GM12874 (cell line): ENCODE results near the gene DDX39A.

Source experiments
- TF ChIP-seq, protein P1 (sequence below): IDR thresholded peaks from 2 replicates; pipeline ENCODE4 v1.5.1; 2011; ENCODE audit warnings: low read depth, mild to moderate bottlenecking, control low read depth, low read length, moderate library complexity; ENCODE audit not compliant: insufficient read depth

Gene DDX39A

DNA sequence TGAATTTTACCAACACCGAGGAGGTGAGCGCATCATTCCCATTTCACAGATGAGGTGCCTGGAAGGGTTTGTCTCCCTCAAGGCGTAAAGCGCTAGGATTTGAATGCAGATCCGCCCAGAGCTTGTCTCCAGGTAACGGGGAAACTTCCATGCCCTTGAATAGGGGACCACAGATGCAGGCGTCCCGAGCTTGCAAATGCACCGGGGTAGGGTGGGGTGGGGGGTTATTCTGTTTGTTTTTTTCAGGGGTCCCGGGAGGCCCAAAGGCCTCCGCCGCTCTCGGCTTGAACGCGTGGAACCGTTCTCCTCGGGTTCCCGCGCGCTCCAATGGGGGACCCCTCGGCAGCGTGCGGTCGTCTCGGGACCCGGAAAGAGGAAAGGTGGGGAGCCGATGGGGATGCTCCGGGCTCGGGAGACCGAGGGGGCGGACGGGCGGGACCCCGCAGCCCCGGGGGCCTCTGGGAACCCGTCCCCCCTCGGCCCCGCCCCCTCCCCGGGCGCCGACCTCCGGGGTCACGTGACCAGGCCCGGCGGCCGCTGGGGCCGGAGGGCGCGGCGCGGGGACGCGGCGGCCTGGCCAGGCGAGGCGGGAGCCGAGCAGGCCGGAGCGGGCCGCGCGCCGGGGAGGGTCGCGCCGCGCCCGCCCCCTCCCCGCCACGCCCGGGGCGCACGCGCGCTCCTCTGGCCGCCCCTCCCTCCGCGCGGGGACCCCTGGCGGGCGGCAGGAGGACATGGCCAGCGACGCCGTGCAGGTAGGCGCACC, 13.8 kb upstream of the DDX39A start, which contains the start of gene PKN1:
Gene PKN1 (plus strand): TSS at position 516 of the 763 bp plus-strand sequence. CDS start 216 bp downstream, at position 732.
- TF ChIP-seq, protein P1, sequence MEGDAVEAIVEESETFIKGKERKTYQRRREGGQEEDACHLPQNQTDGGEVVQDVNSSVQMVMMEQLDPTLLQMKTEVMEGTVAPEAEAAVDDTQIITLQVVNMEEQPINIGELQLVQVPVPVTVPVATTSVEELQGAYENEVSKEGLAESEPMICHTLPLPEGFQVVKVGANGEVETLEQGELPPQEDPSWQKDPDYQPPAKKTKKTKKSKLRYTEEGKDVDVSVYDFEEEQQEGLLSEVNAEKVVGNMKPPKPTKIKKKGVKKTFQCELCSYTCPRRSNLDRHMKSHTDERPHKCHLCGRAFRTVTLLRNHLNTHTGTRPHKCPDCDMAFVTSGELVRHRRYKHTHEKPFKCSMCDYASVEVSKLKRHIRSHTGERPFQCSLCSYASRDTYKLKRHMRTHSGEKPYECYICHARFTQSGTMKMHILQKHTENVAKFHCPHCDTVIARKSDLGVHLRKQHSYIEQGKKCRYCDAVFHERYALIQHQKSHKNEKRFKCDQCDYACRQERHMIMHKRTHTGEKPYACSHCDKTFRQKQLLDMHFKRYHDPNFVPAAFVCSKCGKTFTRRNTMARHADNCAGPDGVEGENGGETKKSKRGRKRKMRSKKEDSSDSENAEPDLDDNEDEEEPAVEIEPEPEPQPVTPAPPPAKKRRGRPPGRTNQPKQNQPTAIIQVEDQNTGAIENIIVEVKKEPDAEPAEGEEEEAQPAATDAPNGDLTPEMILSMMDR = peak; percentile 20

DNA sequence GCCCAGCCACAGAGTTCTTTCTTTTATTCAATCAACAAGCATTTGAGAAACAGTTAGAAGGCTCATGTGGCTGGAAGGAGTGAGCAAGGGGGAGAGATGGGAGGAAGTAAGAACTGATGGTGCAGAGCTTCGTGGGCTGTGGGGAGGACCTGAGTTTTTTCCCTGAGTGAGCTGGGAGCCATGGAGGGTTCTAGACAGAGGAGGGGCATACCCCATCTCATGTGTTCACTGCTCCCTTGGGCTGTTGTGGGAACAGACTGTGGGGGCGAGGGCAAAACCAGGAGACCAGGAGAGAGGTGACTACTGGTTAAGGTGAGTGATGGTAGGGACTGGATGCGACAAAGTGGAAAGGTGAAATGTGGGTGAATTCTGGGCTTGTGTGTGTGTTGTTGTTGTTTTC, 11.6 kb upstream of the DDX39A start:
- TF ChIP-seq, protein P1 = no peak

DNA sequence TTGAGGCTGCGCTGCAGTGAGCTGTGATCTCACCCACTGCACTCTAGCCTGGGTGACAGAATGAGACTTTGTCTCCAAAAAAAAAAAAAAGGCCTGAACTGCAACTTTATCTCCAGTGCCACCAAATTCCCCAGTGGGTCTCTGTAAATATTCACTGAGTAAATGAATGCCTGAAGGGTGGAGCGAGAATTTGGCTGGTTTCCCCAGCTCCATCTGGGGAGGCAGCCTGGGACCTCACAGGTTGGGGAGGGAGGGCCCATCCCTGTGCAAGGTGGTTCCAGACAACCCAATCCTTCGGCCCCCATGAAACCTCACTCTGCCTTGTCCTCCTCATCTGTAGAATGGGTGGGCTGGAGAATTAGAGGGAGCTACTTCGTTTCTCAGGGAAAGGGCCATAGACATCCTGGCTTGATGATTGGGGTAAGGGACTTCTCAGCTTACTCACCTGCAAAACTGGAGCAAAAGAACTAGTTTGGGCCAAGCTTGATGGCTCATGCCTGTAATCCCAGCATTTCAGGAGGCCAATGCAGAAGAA, 9.8 kb upstream of the DDX39A start:
- TF ChIP-seq, protein P1 = no peak

DNA sequence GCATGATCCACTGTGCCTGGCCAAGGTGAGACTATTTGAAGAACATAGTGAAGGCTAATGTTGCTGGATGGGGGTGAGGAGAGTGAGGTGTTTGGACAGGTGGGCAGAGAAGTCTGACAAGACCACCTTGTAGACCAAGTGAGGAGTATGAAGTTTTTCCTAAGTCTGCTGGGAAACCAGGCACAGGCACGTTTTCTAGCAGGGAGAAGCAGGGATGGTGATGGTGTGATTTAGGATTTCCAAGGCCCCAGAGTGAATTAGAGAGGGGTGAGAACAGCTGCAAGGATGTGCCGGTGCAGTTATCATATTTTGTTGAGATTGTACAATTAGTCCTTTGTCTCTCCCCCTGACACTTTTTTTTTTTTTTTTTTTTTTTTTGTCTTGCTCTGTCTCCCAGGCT, 8.3 kb upstream of the DDX39A start:
- TF ChIP-seq, protein P1 = no peak

DNA sequence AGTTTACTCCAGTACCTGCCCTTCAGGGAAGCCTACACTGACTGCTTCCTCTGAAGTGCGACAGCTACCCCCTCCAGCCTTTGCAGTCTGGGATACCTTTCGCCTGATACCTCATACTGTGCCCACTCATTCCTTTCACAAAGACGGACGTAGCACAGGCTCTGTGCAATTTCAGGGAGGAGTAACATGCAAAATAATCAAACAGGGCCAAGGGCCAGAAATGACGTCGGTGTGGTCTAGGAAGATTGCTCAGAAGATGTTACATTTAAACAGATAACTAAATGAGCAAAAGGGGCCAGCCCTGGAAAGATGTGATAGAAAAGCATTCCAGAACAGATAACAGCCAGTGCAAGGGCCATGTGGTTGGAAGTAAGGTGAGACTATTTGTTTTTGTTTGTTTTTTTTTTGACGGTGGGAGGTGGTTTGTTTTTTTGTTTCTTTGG, 6.6 kb upstream of the DDX39A start:
- TF ChIP-seq, protein P1 = no peak

DNA sequence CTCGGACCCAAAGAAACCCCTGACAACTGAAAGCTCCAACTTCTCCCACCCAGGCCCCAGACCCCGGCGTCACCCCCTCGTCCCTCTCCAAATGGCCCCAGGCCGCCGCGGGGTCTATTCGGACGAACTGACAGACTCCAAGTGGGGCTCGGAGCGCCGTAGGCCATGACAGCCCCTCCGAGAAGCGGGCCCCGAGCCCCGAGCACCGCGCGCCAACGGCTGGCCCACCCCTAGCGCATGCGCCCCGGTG, 360 bp downstream of the DDX39A start:
- TF ChIP-seq, protein P1 = no peak

DNA sequence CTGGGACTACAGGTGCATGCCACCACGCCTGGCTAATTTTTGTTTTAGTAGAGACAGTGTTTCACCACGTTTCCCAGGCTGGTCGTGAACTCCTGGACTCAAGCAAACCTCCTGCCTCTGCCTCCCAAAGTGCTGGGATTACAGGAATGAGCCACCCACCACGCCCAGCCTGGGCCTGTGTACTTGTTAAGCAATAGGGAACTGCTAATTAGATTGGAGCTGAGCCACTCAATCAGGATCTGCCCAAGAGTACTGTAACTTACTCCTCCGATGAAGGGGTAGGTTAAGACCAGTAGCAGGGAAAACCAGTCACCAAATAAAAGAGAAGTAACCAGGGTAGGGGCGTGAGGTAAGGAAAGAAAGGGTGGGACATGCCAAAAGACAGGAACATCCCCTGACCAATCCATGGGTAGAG, 2.3 kb downstream of the DDX39A start:
- TF ChIP-seq, protein P1 = no peak
